Right ventricle myocardium superior (tissue), 1 donor: ENCODE data around the gene MYORG. TPM values are rescaled to one million over a fixed set of nuclear protein-coding genes. Genes with fewer than 3 reads are reported as not detected.
"Not testable (repeated sequence)": the region's sequence is repeated elsewhere in the genome, so short reads cannot be mapped to it uniquely, and the experiment has no call there.

Experiments used
- ATAC-seq: fragments of 200-7000 bp; cut with Tn5 transposase; one replicate; pipeline ENCODE4 v1.9.1; 2020; ENCODE audit warnings: mild to moderate bottlenecking; ENCODE audit not compliant: poor library complexity
- DNase-seq: peaks from one replicate; pipeline ENCODE4 v3.0.0-alpha.2; 2020
- intact Hi-C: fragments of 100-400 bp; cut with DNase I; formaldehyde crosslinking; loops from one replicate; pipeline ENCODE4 v1.11.2; 2022
- total RNA-seq: library from RNA; stranded (reverse); fragmentation: NEBNext Ultra II Directional; extraction: Animal tissue kit (Norgen Biotek cat#: 25700); gene quantifications from one replicate; pipeline ENCODE4 v1.2.1, GENCODE V29; 2021
- donor health status: DM: no; HTN: yes; CAD: no; lungs with severe emphysema.

MYORG gene
- total RNA-seq, 1 donor from 2014 or later, result 8.1 TPM

DNA sequence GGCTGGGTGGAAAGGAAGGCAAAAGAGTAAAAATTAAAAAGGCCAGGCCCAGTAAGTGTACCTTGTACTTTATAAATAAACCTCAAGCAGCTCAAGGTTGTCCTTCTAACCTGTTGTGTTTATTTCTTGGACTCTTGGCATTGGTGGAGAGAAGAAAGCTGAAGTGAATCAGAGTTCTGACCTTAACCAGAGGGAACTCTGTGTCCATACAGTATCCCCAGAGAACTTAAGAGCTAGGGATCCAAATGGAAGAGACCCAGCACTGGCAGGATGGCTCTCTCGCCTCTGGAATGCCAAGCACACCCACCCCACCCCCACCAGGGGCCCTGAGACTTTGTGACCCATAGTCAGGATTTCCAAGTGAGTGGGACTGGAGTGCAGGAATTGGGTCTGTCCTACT is 33.1 kb downstream of the MYORG start:
- DNase-seq, result no peak
- intact Hi-C loops, result no loop called here
- ATAC-seq, result peak; percentile 21

DNA sequence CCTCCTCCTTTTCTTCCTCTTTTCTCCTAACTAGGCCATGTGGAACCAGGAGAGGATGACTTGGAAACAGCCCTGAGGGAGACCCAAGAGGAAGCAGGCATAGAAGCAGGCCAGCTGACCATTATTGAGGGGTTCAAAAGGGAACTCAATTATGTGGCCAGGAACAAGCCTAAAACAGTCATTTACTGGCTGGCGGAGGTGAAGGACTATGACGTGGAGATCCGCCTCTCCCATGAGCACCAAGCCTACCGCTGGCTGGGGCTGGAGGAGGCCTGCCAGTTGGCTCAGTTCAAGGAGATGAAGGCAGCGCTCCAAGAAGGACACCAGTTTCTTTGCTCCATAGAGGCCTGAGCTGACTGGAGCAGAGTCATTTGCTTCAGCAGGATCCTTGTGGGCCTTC is 33.6 kb downstream of the MYORG start:
- DNase-seq, result peak; percentile 86
- peak; percentile 81 for ATAC-seq
- intact Hi-C loops, result no loop called here

DNA sequence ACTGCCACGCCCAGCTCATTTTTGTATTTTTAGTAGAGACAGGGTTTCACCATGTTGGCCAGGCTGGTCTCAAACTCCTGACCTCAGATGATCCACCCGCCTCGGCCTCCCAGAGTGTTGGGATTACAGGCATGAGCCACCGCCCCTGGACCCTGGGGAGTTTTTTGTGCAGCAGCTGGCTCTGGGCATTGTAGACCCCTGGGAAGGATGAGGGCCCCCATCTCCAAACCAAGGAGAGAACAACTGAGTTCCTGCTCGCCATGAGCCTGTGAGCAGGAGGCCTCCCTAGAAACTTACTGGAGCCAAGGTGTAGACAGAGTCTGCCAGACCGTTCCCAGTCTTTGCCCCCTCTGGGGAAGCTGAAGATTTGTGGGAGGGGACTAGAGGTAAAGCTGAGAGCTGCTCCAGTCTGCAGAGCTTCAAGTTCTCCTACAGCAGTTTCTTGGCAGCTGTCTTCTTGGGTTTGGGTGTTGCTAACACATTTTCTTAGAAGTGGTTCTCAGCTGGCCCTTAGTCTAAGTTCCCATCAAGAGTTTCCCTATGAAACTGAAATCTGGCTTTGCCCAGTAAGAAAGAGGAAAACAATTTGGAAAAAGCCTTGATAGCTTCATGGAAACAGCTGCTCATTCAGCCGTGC is 34.9 kb downstream of the MYORG start:
- intact Hi-C loops, result no loop called here
- peak; percentile 54 for ATAC-seq
- DNase-seq, result no peak

DNA sequence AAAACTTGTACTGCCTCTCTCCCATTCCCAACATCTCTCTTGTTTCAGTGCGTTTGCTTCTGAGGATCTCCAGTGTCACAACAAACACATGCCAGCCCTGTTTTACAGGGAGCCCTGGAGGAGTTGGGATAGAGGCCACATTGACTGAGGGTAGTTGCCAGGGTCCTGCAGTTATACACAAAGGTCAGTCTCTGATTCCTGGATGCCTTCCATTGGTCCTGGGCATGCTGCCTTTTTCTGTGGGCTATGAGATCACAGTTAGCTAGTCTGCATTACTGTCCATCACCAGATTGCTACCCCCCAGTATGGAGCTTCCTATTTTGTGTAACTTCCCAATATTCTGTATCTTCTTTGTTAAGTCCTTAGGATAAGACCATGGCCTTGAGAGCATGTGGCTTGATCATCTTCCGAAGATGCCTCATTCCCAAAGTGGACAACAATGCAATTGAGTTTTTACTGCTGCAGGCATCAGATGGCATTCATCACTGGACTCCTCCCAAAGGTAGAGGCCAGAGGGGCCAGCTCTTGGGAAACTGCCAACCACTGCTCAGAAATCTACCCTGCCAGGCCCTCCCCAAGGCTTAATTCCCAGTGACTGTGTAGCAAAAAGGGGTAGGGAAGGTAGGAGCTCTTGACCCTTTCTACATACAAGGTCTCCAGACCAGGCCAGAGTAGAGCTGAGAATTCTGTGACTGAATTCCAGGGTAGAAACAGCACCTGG is 37.9 kb downstream of the MYORG start:
- ATAC-seq (no peak), DNase-seq (no peak)
- intact Hi-C loops, result loop anchor here (10.0 kb wide), 1 partner anchor 266 kb away; no protein-coding TSS in a partner anchor

DNA sequence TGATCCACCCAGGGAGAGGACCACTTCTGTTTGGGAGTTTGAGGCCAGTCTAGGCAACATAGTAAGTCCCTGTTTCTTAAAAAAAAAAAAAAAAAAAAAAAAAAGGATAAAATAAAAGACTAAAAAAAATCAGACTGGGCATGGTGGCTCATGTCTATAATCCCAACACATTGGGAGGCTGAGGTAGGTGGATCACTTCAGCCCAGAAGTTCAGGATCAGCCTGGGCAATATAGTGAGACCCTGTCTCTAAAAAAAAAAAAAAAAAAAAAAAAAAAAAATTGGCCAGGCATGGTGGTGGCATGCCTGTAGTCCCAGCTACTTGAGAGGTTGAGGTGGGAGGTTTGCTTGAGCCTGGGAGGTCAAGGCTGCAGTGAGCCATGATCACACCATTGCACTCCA is 38.6 kb downstream of the MYORG start:
- intact Hi-C loops, result loop anchor here (10.0 kb wide), 1 partner anchor 267 kb away; no protein-coding TSS in a partner anchor
- ATAC-seq, DNase-seq: not testable (repeated sequence)

DNA sequence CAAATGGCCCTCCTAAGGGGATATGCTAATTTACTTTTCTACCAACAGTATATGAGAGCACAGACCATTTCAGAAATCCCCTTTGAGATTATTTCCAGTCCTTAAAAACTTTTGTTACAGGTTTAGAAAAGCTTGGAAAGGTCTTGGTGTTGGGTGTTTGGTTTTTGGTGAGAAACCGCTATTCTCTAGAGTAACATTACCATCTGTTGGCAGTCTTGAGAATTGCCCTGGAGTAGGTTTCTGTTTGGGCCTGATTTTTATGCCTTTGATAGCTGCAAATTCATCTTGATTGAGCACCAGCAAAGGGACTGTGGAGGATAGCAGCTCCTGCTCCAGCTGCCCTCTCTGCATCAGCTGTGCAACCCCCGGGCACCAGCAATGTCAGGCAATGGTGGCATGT is 39.3 kb downstream of the MYORG start:
- intact Hi-C loops, result loop anchor here (10.0 kb wide), 1 partner anchor 267 kb away; no protein-coding TSS in a partner anchor
- DNase-seq (no peak), ATAC-seq (no peak)

DNA sequence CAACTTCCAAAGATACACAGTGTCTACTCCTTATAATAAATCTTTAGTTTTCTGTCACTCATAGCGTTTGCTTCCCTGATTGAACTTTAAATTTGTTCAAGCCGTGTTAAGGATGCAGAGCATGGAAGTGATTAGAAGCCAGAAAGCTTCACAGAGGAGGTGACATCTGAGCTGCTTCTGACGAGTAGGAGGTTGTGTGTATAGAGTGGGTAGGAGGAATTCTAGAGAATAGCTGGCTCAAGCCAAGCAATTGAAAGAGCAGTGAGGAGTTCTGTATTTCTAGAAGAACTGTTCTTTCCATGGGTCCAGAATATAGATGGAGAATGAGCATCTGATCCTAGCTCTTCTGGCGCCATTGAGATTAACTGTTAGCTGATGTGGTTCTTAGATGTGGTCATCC is 41.3 kb downstream of the MYORG start:
- intact Hi-C loops, result loop anchor here (10.0 kb wide), 1 partner anchor 269 kb away; no protein-coding TSS in a partner anchor
- ATAC-seq (no peak), DNase-seq (no peak)

DNA sequence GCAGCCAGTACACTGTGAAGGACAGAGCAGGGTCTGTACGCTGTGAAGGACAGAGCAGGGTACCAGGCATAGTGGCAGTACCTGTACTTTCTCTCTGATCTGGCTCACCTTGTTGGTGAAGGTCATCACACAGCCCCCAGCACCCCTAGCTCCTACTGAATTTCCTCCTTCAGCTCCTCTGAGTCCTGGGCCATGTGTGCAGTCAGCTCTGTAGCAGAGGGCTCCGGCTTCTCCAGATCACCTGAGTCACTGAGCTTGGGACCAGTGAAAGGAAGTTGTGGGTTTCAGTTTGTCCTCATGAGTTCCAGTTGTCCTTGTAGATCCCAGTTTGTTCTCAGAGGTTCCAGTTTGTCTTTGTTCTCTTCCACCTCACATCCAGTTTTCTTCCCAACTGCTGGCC is 41.8 kb downstream of the MYORG start:
- no peak for ATAC-seq
- intact Hi-C loops, result loop anchor here (10.0 kb wide), 1 partner anchor 270 kb away; no protein-coding TSS in a partner anchor
- DNase-seq, result no peak

DNA sequence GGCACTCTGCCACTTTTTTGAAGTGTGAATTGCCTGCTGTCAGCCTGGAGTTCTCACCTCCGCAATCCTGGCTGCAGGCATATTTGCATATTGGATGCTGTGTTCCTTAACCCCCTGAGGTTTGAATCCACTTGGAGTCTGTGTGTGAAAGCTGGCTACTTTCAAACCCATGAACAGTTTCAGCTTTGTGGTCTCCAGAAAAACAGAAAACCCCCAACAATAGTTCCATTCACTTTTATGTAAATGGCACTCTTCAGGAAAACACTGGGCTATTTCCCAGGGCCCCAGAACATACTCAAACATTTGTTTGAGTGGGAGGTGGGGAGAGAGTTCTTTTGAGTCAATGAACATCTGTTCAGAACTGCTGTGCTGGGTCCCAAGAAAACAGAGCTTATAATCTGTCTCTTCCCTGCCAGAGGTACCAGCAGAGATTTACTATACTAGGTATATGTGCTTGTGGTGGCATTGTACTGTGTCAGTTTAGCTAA is 42.3 kb downstream of the MYORG start:
- intact Hi-C loops, result loop anchor here (10.0 kb wide), 1 partner anchor 270 kb away; no protein-coding TSS in a partner anchor
- ATAC-seq (no peak), DNase-seq (no peak)

DNA sequence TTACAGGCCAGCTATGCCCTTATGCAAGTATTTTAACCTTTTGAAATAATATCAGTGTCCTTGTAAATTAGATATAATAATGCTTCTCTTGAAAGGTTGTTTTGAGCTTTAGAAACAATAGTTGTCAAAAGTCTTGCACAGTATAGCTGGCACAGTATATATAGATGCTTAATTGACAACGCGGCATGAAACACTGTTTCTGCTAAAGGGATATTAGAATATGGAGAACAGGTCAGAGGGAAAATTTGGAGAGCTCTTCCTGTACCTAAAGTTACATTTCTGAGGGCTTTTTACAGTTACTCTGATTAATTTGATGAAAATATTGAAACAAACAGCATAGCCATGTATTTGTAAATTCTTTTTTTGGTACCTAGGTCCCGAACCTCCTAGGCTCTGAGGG is 42.9 kb downstream of the MYORG start:
- no peak for DNase-seq
- ATAC-seq, result no peak
- intact Hi-C loops, result loop anchor here (2.0 to 10.0 kb wide), 2 partner anchors 45 to 271 kb away; no protein-coding TSS in a partner anchor

DNA sequence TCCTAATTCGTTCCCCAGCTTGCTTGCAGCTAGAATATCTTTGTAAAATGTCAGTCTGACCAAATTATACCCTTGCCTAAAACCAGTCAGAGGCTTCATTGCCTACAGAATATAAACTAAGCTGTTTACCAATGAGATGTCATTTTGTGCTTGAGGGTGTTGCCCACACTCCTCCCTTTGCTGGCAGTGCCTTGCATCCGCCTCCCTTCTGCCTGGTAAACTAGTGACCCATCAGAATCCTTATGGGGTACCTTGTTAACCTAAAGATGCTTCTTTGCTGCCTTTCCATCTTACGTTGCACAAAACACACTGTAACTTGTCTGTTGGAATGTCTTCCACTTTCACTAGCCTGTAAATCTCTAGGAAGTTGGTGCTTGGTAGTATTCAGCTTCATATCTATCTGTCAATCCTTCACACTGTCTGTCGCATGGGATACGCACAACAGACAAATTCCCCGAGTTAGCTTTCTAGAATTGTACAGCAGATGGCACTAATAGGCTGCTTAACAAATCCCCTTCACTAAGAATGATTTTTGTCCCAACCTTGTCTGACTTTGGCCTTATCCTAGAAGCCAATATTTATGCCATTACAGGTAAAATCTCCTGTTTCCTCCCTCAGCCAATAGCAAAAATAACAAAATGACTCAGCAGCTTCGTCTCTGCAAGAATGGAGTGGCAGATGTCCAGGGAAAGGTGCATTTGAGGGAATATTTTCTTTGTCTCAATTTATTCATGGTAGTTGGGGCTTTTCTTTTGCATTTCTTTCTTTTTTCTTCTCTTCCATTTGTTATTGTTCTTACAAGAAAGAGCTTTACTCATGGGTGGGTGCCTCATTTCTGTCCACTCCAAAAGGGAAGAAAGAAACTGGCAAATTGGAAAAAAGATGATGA is 44.4 kb downstream of the MYORG start:
- DNase-seq, result no peak
- ATAC-seq, result no peak
- intact Hi-C loops, result loop anchor here (2.0 to 10.0 kb wide), 2 partner anchors 46 to 272 kb away; no protein-coding TSS in a partner anchor

DNA sequence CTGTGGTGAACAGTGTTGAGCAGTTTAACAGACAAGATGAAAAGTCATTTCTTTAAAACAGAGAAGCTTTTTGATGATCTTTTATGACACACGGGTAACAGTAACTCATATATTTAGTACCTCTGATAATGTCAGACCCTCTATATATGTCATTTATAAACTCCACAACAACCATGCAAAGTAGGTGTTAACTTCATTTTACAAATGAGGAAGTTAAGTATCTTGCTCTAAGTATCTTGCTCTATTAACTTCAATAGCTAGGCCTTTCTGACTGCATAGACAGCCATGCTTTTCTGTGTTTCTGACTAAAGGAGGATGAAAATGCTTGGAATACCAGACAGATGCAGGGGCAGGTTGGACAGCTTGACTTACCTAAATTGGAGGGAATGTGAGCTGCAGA is 45.5 kb downstream of the MYORG start:
- DNase-seq, result no peak
- intact Hi-C loops, result loop anchor here (10.0 kb wide), 1 partner anchor 274 kb away; no protein-coding TSS in a partner anchor
- ATAC-seq, result no peak

DNA sequence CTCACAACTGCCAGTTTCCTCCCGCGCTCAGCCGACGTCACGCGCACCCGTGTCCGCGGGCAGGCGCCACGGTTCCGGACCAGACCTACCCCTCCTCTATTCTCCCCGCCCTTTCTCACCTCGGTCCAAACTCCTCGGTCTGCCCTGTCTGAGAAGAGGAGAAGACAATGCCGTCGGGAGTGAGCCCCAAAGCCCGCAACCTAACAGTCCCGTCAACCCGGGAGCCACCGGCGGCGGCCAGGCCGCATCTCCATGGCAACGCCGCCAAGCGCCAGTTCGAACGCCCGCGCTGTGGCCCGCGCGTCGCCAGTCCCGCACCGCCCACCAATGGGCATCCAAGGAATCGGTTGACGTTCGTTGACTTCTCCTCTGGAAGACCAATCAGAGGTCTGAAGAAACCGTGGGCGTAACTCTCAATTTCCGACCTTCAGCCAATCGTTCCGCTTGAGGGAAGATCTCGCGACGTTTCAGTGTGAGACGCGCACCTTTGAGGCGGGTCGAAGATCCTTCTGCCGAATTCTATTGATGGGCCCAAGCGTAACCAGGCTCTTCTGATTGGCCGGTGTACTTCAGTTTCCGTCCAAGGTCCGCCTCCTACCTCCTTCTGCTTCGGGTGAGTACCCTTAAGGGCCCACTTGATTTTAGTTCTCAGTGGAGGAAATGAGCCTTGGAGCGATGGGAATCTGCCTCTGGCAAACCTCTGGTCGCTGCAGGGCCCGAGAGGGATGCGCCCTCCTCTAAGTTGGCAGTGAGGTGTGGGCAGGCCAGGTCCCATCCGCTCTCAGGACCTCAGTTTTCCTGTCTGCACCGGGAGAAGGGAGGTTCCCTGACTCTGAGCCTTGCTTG is 47.5 kb downstream of the MYORG start, which contains the start of the genes KIF24 and NUDT2:
Gene KIF24, minus strand, starts transcription at position 282 of the 846 bp plus-strand sequence. CDS start 17,922 bp downstream, outside the sequence.
Gene NUDT2, plus strand, starts transcription at position 583 of the 846 bp plus-strand sequence. CDS start 9,471 bp downstream, outside the sequence.
- ATAC-seq, result peak; percentile 97

DNA sequence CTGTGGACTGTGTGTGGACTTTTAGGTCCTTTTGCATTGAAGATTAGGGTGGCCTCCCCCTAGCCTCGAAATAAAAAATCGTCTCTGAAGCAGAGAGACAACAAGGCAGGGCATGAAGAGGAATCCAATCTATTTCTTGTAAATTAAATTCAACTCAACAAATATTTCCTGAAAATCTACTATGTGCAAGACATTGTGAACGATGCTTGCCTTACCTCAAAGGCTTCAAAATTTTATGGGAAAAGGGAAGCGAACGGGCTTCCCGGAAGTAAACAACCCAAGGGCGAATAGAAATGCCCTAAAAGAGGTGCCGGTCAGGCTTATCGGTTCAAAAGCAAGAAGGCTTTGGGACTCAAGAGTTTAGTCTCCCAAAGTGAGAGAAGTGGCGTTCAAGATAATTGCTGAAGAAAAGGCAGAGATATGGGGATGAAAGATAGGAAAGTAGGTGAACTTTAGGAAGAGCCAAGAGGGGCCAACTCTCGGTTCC is 48.2 kb downstream of the MYORG start:
- DNase-seq (no peak), ATAC-seq (no peak)
- intact Hi-C loops, result no loop called here

More for the DNA sequence above, 47.5 kb downstream of the MYORG start, which contains the start of the genes KIF24 and NUDT2:
- intact Hi-C loops, result no loop called here
- peak; percentile 96 for DNase-seq

DNA sequence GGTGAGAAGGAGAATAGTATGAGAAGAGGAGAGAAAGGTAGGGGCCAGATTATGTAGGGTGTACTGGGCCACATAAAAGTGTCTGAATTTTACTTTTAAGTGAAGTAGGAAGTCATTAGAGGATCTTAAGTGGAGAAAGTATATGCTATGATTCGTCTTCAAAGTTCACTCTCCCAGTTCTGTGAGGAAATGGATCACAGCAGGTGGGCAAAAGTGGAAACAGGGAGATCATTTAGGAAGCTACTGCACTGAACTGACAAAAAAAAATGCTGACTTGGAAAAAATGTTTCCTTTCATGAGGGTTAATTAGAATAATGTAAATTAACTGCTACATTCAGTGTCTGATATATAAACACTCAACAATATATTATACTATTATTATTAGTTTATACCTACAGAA is 50.0 kb downstream of the MYORG start:
- intact Hi-C loops, result no loop called here
- DNase-seq (no peak), ATAC-seq (no peak)

DNA sequence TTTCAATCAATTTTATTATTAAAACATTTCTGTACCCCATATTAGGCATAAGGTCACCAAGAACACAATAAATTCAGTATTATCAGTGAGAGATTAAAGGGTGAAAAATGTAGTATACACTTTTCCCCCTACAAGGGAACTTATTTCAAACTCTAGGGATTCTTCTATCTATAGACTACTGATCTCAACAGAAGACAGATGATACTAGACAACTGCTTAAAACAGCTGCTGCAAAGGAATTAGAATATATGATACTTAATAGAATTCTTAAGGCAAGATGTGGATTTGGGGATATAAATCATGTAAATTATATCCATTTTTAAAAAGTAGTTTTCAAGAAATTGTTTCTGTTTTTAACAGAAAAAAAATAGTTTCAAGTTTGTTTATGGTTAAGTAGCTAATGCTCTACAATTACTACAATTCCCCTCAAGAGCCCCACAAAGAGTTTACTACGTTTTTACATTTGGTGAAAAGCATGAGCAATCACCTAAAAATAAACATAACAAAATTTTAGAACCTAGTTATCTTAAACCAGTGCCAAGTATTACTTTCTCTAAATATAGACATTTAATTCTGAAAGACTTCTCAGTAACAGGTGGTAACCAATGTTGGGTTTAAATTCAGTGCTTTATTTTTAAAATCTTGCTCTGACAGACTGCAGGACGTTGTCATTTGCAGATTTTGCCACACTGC is 53.7 kb downstream of the MYORG start:
- ATAC-seq (no peak), DNase-seq (no peak)
- intact Hi-C loops, result no loop called here

DNA sequence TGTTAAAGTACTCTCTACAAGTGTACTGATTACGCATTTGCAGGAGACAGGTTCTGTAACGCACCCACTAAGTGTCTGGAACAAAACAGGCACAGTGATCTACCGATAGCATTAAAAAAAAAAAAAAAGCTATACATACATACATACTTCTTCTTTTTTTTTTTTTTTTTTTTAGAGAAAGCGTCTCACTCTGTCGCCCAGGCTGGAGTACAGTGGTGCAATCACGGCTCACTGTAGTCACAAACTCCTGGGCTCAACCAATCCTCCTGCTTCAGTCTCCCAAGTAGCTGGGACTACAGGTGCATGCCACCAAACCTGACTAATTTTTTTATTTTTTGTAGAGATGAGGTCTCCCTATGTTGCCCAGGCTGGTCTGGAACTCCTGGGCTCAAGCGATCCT is 55.2 kb downstream of the MYORG start:
- intact Hi-C loops, result no loop called here
- no peak for ATAC-seq
- DNase-seq, result no peak
